DND-41 (cell line): ENCODE measurements around the gene LSM4.
A peak's percentile ranks its signal among the peaks of the same experiment; 100 is the strongest.

ENCODE experiments used
- ATAC-seq: fragments of 200-7000 bp; cut with Tn5 transposase; 3 replicates; pipeline ENCODE4 v1.9.1; 2021; ENCODE audit warnings: low read depth; ENCODE audit not compliant: insufficient read depth
- DNase-seq: peaks from one replicate; pipeline ENCODE4 v3.0.0-alpha.2; 2020
- H2AFZ ChIP-seq: 2 replicates; pipeline ENCODE4 v1.6.0; 2012; ENCODE audit warnings: low read depth, low read length
- H3K27ac ChIP-seq: 2 replicates; pipeline ENCODE4 v1.5.1; 2012; ENCODE audit warnings: low read length, inconsistent platforms
- H3K27me3 ChIP-seq: fragments of 200-600 bp; sonication (generic); 2 replicates; pipeline ENCODE4 v1.6.0; 2012; ENCODE audit warnings: low read length, mild to moderate bottlenecking, inconsistent platforms; ENCODE audit not compliant: insufficient read depth, poor library complexity
- H3K36me3 ChIP-seq: 2 replicates; pipeline ENCODE4 v1.5.1; 2012; ENCODE audit warnings: low read length, inconsistent platforms; ENCODE audit not compliant: insufficient read depth
- H3K4me1 ChIP-seq: 2 replicates; pipeline ENCODE4 v1.5.1; 2012; ENCODE audit warnings: mild to moderate bottlenecking, low read length; ENCODE audit not compliant: insufficient read depth
- H3K4me2 ChIP-seq: 2 replicates; pipeline ENCODE4 v1.6.0; 2012; ENCODE audit warnings: mild to moderate bottlenecking, moderate library complexity, low read length, inconsistent platforms; ENCODE audit not compliant: insufficient read depth
- H3K4me3 ChIP-seq, 2 experiments: fragments of 200-600 bp in 1 of 2; shearing (Covaris generic) in 1 of 2; 2 replicates each; pipeline ENCODE4 v1.5.1; 2012 to 2016; ENCODE audit warnings: inconsistent platforms in 2 of 2, low read length in 2 of 2, mild to moderate bottlenecking in 2 of 2, low read depth in 1 of 2, moderate library complexity in 1 of 2
- H3K79me2 ChIP-seq: 2 replicates; pipeline ENCODE4 v1.6.0; 2012; ENCODE audit warnings: low read length, inconsistent platforms; ENCODE audit not compliant: insufficient read depth
- H3K9ac ChIP-seq: 2 replicates; pipeline ENCODE4 v1.6.0; 2012; ENCODE audit warnings: low read depth, mild to moderate bottlenecking, inconsistent platforms, low read length, moderate library complexity
- H3K9me3 ChIP-seq: 2 replicates; pipeline ENCODE4 v1.5.1; 2012; ENCODE audit warnings: low read length, moderate library complexity, mild to moderate bottlenecking, inconsistent platforms; ENCODE audit not compliant: insufficient read depth, severe bottlenecking
- H4K20me1 ChIP-seq: 2 replicates; pipeline ENCODE4 v1.6.0; 2012; ENCODE audit warnings: low read length; ENCODE audit not compliant: insufficient read depth
- CTCF ChIP-seq: IDR thresholded peaks from 2 replicates; pipeline ENCODE4 v1.5.1; 2012; ENCODE audit warnings: borderline replicate concordance, low read length, moderate library complexity, mild to moderate bottlenecking; ENCODE audit not compliant: poor library complexity, severe bottlenecking; ENCODE audit errors: extremely low read depth
- EZH2 ChIP-seq: IDR thresholded peaks from 3 replicates; pipeline ENCODE4 v1.6.1; 2012; ENCODE audit warnings: borderline replicate concordance, low read depth, mild to moderate bottlenecking, moderate library complexity, low read length, inconsistent platforms; ENCODE audit not compliant: severe bottlenecking

The LSM4 gene

GRCh38 chr19:18293642-18294466 lies 29.0 kb downstream of the LSM4 start:
- Histone ChIP-seq H2AFZ (no peak overlapping the region), H3K4me2 (no peak overlapping the region), H3K79me2 (no peaks in the 10 kb centered on the region), H3K4me1 (peaks cover 43% of the 10 kb centered on the region), H3K9ac (no peak overlapping the region), H4K20me1 (no peaks in the 10 kb centered on the region), H3K4me3 (no peak overlapping the region), H3K9me3 (no peaks in the 10 kb centered on the region), H3K27me3 (no peaks in the 10 kb centered on the region), H3K36me3 (no peaks in the 10 kb centered on the region), H3K27ac (no peak overlapping the region)
- no peak for TF ChIP-seq CTCF
- TF ChIP-seq EZH2, result no peak
- DNase-seq, result no peak
- no peak for ATAC-seq

GRCh38 chr19:18292810-18293641 lies 29.9 kb downstream of the LSM4 start:
- no peaks in the 10 kb centered on the region for H3K27me3 ChIP-seq
- no peaks in the 10 kb centered on the region for H3K36me3 ChIP-seq
- H3K79me2 ChIP-seq, result no peaks in the 10 kb centered on the region
- peak overlapping the region; percentile 96 for H3K4me2 ChIP-seq
- no peaks in the 10 kb centered on the region for H3K9me3 ChIP-seq
- H3K27ac ChIP-seq, result peak overlapping the region; percentile 78; the same call in 1 of the 2 replicates
- no peaks in the 10 kb centered on the region for H4K20me1 ChIP-seq
- TF ChIP-seq EZH2 (no peak), CTCF (no peak)
- H3K4me1 ChIP-seq, result peaks cover 43% of the 10 kb centered on the region
- ATAC-seq, result no peak
- peak overlapping the region; percentile 80; the same call in 1 of the 2 replicates for H2AFZ ChIP-seq
- peak overlapping the region; percentile 42 to 77; a peak in 3 of 4 replicates for H3K4me3 ChIP-seq
- peak; percentile 48 for DNase-seq
- H3K9ac ChIP-seq, result peak overlapping the region; percentile 78; the same call in 1 of the 2 replicates

GRCh38 chr19:18292462-18292809 lies 30.4 kb downstream of the LSM4 start:
- Histone ChIP-seq H3K9me3 (no peaks in the 10 kb centered on the region), H3K27ac (peak overlapping the region; percentile 78), H3K4me1 (peaks cover 43% of the 10 kb centered on the region), H2AFZ (peak overlapping the region; percentile 80), H3K9ac (peak overlapping the region; percentile 78), H4K20me1 (no peaks in the 10 kb centered on the region), H3K27me3 (no peaks in the 10 kb centered on the region), H3K36me3 (no peaks in the 10 kb centered on the region), H3K4me3 (peak overlapping the region; percentile 42 to 77), H3K4me2 (peak overlapping the region; percentile 96), H3K79me2 (no peaks in the 10 kb centered on the region)
- no peak for TF ChIP-seq CTCF
- TF ChIP-seq EZH2, result no peak
- DNase-seq, result no peak
- no peak for ATAC-seq
